ENCODE measurements around the gene SH3RF3. TPM values are rescaled to one million over a fixed set of nuclear protein-coding genes. Genes with fewer than 3 reads are reported as not detected.

The SH3RF3 gene
- total RNA-seq, 1 experiment from 2014 or later: not detected

DNA sequence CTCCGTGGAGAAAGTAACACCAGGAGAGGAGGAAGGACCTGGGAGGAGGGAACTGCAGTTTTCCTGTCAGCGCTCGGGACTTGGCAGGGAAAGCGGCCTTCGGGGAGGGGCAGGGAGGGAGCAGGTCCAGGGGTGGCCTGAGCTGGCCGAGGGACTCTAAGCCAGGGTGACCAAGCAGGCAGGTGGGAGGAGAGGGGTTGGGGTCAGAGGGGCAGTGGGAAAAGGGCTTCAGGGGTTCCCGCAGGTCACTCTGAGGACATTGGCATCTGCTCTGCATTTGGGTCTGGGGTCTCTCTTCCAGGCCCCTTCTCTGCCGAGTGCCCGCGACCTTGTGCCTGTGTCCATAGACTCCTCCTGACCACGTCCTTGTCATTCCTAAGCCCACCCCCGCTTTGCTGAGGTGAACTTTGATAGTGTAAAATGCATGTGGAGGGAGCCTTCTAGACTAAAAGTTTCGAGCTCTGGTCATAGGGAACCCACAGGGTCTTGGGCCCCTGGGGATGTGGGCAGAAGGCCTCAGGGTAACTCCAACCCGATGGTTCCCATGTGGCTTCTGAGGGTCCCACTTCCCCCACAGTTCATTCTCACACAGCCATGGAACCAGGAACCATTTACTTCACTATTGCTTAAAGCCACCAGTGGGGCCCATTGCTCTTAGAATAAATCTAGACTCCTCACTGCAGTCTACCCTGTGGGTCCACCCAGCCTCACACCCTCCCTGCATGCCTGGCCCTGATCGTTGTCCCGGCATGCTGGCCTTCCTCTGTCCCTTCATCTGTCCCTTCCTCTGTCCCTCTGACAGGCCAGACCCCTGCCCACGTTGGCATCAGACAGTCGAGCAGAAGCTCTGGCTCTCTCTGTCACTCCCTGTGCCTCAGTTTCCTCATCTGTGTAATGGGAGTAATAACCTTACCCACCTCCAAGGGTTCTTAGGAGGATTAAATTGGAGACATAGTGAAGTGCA, 255.6 kb downstream of the SH3RF3 start (continued):
- TF ChIP-seq CBX3 (IDR thresholded peaks at IDR 0.05; ENCODE audit: low read depth): no peak

DNA sequence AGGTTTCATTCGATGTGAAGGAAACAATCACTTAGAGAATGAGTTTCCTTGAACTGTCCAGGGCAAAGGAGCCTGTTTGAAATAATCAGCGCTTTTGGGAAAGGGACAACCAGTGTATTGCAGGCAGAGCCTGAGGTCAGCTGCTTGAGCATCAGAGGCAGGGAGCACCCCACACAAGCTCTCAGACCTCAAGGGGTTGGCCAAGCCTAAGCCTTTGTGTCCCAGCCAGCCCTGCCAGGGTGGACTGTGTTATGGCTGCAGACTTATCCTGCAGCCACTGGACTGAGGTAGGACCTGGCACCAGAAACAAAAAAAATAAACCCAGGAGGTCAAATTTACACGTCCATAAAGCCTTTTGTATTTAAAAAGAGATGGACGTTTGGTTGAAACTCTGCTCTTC, 256.5 kb downstream of the SH3RF3 start:
- Histone ChIP-seq H3K4me3 (replicated peaks in 1 of 2; ENCODE audit: low read depth in 1 of 2, low read length in 2 of 2) (no peak overlapping the region), H3K4me2 (ENCODE audit: low read length) (no peak overlapping the region), H3K9me2 (ENCODE audit: insufficient read depth) (no peaks in the 10 kb centered on the region), H3K36me3 (ENCODE audit: control insufficient read depth in 1 of 2, insufficient read depth in 2 of 2, low read length in 2 of 2) (no peaks in the 10 kb centered on the region), H4K20me1 (ENCODE audit: insufficient read depth) (no peaks in the 10 kb centered on the region), H2AFZ (ENCODE audit: low read depth, low read length, poor library complexity, severe bottlenecking) (no peak overlapping the region), H3K27ac (ENCODE audit: low read depth, low read length) (no peak overlapping the region), H3K9me3 (ENCODE audit: control insufficient read depth in 1 of 2, insufficient read depth in 1 of 2, low read depth in 1 of 2, low read length in 2 of 2) (no peaks in the 10 kb centered on the region), H3K9ac (ENCODE audit: low read length) (no peak overlapping the region), H3K4me1 (ENCODE audit: control insufficient read depth in 1 of 2, insufficient read depth in 2 of 2, low read length in 2 of 2) (no peaks in the 10 kb centered on the region; a peak in 1 of 4 replicates), H3K27me3 (ENCODE audit: insufficient read depth, low read length) (0 out of 2 replicates have a peak, but pooled peaks cover 2% of the 10 kb centered on the region), H3K79me2 (ENCODE audit: insufficient read depth, low read length) (no peaks in the 10 kb centered on the region)
- CTCF ChIA-PET: no interaction called here
- DNase-seq (ENCODE audit: low read depth, low spot score) (no peak), ATAC-seq (no peak)
- no TSS peak for BruUV-seq (replicated peaks)
- POLR2A ChIA-PET: no interaction called here
- RAD21 ChIA-PET (ENCODE audit: low non-redundant PET in 1 of 2, low total read pairs in 2 of 2, uncharacterized antibody in 2 of 2, unreplicated experiment in 2 of 2): no interaction called here
- TF ChIP-seq SP1 (IDR thresholded peaks at IDR 0.05; ENCODE audit: low read depth) (no peak), ELF1 (IDR thresholded peaks at IDR 0.05; ENCODE audit: borderline replicate concordance, low read depth) (no peak), ZNF274 (IDR thresholded peaks at IDR 0.05; ENCODE audit: low read depth, low read length) (no peak), CEBPB (IDR thresholded peaks at IDR 0.05; ENCODE audit: low read depth) (no peak), POLR2A (IDR thresholded peaks at IDR 0.05; ENCODE audit: borderline replicate concordance, extremely low read depth, insufficient read depth, insufficient read length) (no peak), EGR1 (IDR thresholded peaks at IDR 0.05; ENCODE audit: low read depth) (no peak), RAD21 (IDR thresholded peaks at IDR 0.05; ENCODE audit: low read depth) (no peak), EZH2phosphoT487 (IDR thresholded peaks at IDR 0.05; ENCODE audit: borderline replicate concordance) (no peak), CBX3 (IDR thresholded peaks at IDR 0.05; ENCODE audit: low read depth) (no peak), EZH2 (IDR thresholded peaks at IDR 0.05) (no peak), SIN3A (IDR thresholded peaks at IDR 0.05; ENCODE audit: low read depth) (no peak), FOSL1 (IDR thresholded peaks at IDR 0.05; ENCODE audit: low read depth) (no peak), SRF (IDR thresholded peaks at IDR 0.05; ENCODE audit: low read depth) (no peak), ZFX (IDR thresholded peaks at IDR 0.05) (no peak)
- TF ChIP-seq, protein P1, sequence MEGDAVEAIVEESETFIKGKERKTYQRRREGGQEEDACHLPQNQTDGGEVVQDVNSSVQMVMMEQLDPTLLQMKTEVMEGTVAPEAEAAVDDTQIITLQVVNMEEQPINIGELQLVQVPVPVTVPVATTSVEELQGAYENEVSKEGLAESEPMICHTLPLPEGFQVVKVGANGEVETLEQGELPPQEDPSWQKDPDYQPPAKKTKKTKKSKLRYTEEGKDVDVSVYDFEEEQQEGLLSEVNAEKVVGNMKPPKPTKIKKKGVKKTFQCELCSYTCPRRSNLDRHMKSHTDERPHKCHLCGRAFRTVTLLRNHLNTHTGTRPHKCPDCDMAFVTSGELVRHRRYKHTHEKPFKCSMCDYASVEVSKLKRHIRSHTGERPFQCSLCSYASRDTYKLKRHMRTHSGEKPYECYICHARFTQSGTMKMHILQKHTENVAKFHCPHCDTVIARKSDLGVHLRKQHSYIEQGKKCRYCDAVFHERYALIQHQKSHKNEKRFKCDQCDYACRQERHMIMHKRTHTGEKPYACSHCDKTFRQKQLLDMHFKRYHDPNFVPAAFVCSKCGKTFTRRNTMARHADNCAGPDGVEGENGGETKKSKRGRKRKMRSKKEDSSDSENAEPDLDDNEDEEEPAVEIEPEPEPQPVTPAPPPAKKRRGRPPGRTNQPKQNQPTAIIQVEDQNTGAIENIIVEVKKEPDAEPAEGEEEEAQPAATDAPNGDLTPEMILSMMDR (IDR thresholded peaks at IDR 0.05 in 2 of 3, conservative IDR thresholded peaks at IDR 0.05 in 1 of 3; ENCODE audit: borderline replicate concordance in 1 of 3, insufficient read depth in 1 of 3, low read depth in 2 of 3, low read length in 2 of 3): no peak
- TF ChIP-seq, protein P2, sequence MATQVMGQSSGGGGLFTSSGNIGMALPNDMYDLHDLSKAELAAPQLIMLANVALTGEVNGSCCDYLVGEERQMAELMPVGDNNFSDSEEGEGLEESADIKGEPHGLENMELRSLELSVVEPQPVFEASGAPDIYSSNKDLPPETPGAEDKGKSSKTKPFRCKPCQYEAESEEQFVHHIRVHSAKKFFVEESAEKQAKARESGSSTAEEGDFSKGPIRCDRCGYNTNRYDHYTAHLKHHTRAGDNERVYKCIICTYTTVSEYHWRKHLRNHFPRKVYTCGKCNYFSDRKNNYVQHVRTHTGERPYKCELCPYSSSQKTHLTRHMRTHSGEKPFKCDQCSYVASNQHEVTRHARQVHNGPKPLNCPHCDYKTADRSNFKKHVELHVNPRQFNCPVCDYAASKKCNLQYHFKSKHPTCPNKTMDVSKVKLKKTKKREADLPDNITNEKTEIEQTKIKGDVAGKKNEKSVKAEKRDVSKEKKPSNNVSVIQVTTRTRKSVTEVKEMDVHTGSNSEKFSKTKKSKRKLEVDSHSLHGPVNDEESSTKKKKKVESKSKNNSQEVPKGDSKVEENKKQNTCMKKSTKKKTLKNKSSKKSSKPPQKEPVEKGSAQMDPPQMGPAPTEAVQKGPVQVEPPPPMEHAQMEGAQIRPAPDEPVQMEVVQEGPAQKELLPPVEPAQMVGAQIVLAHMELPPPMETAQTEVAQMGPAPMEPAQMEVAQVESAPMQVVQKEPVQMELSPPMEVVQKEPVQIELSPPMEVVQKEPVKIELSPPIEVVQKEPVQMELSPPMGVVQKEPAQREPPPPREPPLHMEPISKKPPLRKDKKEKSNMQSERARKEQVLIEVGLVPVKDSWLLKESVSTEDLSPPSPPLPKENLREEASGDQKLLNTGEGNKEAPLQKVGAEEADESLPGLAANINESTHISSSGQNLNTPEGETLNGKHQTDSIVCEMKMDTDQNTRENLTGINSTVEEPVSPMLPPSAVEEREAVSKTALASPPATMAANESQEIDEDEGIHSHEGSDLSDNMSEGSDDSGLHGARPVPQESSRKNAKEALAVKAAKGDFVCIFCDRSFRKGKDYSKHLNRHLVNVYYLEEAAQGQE (IDR thresholded peaks at IDR 0.05; ENCODE audit: low read depth): no peak
- TF ChIP-seq, protein P3, sequence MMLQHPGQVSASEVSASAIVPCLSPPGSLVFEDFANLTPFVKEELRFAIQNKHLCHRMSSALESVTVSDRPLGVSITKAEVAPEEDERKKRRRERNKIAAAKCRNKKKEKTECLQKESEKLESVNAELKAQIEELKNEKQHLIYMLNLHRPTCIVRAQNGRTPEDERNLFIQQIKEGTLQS (IDR thresholded peaks at IDR 0.05): no peak
- intact Hi-C loops (cut with micrococcal nuclease): no loop called here

Measured in HCT116 (cell line).